HG02588 (cell line): ENCODE data around the gene CLIP4.
"Not testable (repeated sequence)": the region's sequence is repeated elsewhere in the genome, so short reads cannot be mapped to it uniquely, and the experiment has no call there.

ENCODE experiments used
- ATAC-seq: cut with Tn5 transposase; IDR thresholded peaks from one replicate; pipeline ENCODE4 v1.9.1; 2021; ENCODE audit warnings: mild to moderate bottlenecking, moderate library complexity; ENCODE audit not compliant: unreplicated experiment

The CLIP4 gene, protein sequence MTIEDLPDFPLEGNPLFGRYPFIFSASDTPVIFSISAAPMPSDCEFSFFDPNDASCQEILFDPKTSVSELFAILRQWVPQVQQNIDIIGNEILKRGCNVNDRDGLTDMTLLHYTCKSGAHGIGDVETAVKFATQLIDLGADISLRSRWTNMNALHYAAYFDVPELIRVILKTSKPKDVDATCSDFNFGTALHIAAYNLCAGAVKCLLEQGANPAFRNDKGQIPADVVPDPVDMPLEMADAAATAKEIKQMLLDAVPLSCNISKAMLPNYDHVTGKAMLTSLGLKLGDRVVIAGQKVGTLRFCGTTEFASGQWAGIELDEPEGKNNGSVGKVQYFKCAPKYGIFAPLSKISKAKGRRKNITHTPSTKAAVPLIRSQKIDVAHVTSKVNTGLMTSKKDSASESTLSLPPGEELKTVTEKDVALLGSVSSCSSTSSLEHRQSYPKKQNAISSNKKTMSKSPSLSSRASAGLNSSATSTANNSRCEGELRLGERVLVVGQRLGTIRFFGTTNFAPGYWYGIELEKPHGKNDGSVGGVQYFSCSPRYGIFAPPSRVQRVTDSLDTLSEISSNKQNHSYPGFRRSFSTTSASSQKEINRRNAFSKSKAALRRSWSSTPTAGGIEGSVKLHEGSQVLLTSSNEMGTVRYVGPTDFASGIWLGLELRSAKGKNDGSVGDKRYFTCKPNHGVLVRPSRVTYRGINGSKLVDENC

DNA sequence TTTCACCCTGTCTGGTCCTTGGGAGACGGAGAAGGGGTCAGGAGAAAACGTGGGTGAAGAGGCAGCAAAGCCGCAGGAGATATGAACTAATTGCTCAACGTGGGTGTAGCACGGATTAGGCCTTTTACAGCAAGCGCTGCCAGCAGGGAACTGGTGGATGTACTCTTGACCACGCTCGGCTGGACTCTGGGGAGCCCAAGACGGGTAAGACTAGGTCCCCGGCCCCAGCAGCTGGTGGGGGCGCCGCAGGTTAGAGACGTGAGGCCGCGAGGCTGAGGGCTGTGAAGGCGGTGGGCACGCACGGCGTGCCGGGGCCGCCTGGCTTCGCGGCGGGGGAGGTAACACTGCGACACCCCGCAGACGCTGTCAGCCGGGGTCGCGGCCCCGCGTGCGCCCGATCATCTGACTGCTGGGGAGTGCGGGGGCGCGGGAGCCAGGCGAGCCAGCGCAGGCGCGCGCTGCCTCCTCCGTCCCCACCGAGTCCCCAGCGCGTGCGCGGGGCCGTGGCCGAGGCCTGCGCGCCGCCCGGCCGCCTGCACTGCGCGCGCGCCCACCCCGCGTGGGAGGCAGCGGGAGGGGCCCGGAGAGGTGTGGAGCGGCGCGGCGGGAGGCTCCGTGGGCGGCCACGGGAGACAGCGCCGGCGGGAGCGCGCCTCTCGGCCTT is at the start of gene CLIP4:
Gene CLIP4 (plus strand): TSS at position 470 of the 664 bp plus-strand sequence. CDS start 5,974 bp downstream, outside the sequence.
- peak; percentile 60 for ATAC-seq

DNA sequence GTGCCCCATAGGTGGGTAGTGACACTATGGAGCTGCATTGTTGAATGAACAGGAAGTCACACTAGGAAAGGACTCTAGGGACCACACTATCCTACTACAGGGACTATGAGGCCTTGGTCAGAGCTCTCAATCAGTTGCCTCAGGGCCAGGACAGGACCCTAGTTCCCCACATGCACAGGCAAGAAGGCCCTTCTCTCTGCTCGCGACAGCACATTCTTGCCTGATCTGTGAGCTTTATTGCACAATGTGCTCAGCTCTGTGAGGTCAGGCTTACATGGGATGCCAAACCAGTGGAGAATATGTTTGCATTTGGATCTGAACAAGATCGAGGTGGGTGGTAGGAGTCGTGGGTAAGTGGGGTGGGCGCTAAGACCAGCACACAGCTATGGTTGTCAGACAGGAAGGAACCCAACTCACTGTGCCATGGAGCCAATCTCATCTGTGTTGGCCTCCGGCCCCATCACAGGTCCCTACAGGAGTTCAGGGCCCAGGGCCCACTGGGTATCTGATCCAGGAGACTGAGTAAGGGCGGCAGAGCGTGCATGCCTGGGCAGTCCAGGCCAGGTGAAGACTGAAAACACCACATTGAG is 48.8 kb upstream of the CLIP4 start:
- no peak for ATAC-seq

DNA sequence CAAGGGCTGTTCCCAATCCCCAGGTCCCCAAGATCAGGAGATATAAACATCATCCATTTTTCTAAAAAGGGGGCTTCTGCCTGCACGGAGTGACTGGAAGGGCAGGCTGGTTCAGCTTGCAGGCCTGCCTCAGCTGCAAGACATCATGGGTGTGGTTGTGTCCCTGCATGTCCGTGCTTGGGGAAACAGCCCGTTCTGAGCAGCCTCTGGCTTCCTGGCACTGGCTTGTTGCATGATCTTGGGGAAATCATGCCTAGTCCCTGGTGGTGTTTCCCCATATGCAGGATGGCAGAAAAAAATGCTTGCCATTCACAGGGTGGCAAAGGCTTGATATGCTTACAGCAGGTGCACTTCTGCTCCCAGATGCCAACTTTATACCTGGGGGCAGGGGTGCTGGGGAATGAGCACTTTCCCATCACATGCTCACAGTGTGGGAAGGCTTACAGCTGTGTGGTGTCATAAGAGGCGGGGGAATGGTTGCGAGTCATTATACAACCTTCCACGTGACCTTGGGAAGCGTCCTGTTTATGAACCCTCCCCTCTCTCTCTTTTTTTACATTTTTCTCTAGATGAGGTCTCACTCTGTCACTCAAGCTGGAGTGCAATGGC is 48.1 kb upstream of the CLIP4 start:
- ATAC-seq, result no peak

DNA sequence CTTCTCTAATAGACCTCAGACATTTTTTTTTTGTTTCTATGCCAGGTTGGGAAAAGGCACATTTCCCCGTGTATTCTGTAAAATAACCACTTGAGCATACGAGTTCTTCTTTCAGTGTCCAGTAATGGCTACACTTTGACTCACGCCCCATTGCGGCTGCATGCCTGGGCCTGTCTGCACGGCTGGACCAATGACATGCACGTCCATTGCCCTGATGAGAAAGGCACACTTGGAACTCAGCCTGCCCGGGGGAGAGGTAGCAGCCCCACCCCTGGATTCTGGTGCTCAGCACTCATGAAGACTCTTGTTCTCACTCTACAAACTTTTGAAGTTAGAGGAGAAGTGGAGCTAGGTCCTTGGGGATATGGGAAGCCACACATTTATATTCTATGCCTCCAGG is 46.7 kb upstream of the CLIP4 start:
- no peak for ATAC-seq

DNA sequence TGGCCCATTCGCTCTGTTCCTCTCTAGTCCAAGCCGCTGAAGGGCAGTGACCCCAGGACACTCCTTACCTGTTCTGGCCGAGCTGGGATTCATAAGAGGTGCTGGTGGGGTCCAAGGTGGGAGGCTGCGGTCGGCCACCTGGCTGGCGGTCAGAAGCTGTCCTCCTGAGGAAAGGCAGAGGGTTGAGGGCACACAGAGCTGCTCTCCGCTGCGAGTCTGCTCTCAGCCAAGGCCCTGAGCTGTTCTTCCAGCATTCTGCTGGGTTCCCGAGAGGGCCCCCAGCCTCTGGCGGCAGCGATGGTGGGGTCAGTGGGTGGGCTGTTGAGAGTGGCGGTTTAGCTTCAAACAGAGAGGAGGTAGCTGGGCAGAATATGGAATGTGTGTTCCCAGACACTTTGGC is 44.7 kb upstream of the CLIP4 start:
- ATAC-seq, result no peak

DNA sequence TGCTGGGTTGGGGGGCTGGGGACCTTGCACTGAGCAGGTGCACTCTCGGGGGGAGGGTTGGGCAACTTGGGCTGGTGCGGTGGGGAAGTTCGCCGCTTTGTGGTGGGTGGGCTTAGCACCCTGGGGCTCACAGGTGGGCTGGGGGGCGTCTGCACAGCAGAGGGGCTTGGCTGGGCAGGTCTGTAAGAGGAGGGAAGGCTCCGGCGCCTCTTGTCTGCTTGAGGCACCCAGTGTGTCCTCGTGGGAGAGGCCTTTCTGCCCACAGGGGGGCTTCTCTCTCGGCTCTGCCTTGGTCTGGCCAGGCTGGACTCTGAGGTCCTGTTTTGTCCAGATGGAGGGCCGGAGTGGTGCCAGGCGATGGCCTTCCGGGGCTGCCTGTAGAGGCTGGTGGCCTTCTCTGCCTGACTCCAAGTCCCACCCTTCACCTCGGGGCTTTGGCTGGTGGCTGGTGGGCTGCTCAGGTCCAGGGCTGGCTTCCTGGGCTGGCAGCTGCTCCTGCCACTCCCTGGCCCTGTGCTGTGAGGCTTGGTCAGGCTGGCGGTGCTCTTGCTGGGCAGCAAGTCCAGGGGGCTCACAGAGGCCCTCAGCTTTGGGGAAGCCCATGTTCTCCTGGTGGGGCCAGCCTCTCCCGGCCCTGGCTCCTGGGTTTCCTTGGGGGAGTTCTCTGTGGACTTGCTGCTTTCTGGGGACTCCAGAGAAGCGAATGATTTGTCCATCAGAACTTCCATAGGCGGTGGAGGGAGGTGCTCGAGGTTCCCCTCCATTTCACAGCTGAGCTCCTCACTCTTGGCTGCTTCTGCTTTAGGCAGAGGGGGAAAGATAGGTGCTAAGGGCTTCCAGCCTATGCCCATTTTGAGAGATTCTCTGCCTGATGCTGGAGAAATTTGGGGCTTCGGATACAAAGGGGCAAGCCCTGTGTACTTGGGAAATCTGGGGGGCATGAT is 43.9 kb upstream of the CLIP4 start:
- no peak for ATAC-seq

DNA sequence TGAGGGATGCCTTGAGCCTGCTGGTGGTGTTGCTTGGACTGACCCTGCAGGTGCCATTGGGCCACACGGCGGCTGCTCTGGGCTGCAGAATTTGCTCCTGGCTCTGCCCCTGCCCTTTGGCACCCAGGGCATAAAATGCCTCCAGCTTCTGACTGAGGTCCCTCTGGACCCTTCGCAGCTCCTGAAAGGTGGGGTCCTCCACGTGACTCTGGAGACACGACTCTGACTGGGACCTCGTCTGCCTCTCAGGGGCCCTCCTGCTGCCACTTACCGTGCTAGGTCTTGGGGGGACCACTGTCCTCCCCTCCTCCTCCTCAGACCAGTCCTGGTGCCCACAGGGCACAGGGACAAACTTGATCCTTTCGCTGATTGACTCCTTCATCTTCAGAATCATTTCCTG is 43.0 kb upstream of the CLIP4 start:
- no peak for ATAC-seq

DNA sequence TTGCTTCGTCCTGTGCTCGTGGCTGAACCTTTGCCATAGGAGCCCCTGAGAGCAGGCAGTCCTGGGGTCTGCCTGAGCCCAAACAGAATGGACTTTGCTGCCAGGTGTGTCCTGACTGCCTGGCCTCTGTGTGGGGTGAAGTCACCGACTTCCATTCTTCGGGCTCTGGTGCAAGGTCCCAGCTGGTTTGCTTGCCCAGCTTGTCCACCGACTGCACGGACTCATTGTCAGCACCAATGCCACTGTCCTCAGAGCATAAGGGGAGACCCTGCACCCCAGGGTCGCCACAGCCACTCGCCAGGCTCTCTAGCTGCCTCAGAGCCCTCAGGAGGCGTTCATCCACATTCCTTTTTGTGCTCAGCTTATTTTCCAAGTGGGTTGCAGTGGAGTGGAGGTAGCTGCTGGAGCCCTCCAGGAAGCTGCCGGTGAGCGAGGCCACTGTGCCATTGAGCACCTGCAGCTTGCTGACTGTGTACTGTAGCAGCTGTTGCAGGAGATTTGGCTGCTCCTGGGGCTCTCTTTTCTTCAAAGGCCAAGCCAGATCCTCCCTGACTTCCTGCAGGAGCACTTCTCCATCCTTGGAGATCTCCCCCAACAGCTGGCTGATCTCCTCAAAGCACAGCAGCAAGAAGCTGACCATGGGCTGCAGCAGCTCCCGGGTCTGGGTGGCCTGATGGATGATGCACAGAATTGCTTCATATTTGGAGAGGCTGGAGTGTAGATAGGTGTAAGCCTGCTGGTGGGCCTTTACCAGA is 42.1 kb upstream of the CLIP4 start:
- no peak for ATAC-seq

DNA sequence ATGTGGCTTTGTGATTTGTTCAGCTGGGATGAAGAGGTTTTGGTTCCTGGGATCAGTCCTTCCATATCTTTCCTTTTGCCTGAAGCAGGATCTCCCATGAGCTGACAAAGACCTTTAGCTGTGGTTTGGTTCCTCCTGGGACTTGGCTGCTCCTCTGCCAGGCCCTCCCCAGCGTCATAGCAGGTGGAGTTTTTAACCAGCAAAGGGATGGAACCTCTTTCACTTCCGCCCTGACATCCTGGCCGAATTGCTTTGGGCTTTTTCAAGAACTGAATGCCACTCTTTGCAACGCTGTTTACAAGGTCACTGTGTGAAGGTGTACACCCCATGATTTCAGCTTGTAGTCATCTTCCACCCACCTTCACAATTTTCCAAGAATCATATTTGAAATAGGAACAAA is 41.3 kb upstream of the CLIP4 start:
- no peak for ATAC-seq

DNA sequence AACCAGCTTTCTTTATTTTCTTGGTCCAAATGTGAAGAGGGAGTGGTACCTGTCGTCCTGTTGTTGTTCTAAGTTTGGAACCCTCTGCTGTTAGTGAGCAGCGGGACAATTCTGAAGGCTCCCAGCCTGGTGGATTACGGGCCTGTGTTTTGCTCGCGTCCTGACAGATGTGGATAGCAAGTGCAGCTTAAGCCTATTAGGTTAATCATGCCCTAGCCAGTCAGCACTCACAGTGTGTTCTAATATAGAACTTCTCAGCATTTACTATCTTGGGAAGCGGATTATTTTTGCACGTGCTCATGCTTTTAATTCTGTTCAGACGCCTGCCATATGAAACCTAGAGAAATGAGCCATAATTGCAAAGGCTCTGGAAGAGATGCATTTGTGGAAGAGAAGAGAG is 40.8 kb upstream of the CLIP4 start, which contains the start of gene PCARE:
Gene PCARE (minus strand): TSS at position 113 of the 400 bp plus-strand sequence. CDS start 262 bp downstream, outside the sequence.
- ATAC-seq, result no peak

DNA sequence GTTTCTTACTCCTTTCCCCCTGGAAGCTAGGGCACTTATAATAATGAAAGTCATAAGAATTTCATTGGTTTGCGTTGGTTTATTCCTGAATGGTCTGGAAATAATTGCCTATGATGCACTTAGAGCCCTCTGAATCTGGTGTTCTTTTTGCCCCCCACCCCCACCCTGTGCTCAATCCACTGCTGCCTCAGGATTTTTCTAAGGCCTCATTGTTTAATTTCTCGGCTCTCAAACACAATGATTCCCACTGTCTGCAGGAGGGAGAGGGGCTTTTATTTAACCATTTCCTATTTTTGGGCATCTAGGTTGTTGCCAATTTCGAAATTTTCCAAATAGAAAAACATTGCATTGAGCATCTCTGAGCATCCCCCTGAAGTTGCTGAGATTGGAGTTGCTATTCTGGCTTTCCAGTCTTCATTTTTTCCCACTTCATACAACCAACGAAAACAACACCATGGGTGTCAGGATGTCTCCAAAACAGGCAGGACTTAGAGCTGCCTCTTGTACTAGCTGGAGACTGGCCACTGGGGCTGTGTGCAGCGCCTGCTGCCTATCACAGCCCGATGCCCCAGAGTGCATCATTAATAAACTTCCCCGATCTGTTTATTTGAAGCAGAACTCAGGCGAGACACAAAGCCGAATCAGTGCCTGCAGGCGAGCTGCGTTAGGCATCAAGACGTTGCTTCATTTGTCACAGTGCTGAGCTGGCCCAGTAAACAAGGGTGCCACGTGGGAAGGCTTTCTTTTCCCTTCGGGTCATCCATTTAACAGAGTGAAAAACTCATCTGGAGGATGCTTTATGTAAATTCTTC is 39.1 kb upstream of the CLIP4 start:
- ATAC-seq, result no peak

DNA sequence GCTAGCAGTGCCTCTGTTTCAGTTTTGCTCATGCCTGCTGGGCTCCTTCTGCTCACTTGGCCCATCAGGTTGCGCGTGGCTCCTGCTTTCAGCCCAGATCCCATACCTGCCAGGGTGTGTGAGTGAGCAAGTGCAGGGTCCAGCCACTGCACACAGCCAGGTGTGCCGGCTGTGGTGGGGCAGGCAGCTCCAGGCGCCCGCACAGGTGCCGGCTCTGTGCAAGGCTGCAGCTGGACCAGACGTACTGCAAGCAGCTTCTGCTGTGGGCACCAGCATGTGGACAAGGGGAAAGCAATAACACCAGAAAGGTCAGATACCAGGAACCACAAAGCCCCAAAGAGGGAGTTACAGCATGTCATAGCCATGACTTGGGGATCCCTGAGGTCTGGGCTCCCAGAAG is 35.3 kb upstream of the CLIP4 start:
- no peak for ATAC-seq

DNA sequence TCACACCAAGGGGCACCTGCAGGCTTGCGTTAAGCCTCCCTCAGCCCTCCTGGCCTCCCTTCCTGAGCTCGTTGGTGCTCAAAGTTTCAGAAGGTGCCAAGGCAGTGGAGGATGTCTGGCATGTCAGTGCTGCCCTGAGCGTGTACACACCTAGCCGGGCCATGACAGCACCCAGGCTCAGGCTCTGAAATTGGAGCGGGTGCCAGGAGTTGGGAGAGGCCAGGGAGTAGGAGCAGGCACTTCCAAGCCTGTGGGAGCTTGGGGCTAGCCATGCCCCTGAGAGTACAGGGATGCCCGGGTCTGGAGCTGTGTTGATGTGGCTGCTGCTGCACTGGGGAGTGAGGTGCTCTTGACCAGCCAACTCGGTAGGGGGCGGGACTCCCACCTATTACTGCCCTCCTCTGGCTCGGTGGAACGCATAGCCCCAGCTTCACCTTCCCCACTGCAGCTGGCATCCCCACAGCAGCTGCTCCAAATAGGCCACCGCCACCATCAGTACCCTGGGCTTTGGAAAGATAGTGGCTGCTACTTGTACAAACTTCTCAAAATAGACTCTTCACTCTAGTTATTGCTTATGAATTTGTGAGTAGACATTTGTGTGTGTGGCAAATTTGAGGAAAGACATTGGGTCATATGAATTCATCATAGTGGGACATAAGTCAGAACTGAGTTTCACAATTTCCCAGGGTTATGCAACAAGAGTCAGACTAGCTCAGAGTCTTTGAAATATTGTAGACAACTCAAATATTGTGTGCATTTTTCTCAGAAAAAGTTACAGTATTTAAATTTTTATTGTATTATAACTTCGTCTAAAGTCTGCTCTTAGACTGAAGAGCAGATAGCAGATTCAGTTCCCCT is 34.1 kb upstream of the CLIP4 start:
- ATAC-seq, result no peak

DNA sequence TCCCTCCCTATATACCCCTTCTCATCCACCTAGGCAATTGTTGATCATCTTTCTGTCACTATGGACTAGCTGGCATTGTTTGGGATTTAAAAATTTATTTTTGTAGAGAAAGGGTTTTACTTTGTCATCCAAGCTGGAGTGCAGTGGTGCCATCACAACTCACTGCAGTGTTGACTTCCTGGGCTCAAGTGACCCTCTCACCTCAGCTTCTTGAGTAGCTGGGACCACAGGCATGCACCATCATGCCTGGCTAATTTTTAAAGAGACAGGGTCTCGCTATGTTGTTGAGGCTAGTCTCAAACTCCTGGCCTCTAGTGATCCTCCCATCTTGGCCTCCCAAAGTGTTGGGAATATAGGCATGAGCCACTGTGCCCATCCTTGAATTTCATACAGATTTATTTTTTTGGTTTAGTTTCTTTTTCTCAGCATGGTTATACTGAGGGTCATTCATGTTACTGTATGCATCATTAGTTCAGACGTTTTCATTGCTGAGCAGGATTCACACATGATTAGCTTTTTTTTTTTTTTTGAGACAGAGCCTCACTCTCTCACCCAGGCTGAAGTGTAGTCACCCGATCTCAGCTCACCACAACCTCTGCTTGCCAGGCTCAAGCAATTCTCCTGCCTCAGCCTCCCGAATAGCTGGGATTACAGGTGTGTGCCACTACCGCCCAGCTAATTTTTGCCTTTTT is 32.3 kb upstream of the CLIP4 start:
- no peak for ATAC-seq

DNA sequence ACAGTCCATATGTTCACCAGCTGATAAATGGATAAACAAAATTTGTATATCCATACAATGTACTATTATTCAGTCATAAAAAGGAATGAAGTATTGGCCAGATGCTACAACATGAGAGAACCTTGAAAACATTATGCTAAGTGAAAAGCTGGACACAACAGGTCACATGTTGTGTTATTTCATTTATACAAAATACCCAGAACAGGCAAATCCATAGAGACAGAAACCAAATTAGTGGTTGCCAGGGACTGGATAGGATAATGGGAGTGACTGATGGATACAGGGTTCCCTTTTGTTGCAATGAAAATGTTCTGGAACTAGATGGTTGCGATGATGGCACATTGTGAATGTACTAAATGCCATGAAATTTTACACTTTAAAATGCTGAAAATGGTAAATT is 30.7 kb upstream of the CLIP4 start:
- no peak for ATAC-seq

DNA sequence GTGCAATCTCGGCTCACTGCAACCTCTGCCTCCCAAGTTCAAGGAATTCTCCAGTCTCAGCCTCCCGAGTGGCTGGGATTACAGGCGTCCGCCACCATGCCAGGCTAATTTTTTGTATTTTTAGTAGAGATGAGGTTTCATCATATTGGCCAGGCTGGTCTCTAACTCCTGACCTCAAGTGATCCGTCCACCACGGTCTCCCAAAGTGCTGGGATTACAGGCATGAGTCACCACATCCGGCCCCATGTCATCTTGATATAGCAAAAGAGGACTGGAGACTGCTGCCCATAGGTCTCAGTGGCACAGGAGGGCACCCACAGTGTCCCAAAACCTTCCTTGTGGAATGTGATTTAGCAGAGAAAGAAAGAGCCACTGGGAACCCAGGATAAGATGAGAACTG is 24.9 kb upstream of the CLIP4 start:
- not testable (repeated sequence) for ATAC-seq

DNA sequence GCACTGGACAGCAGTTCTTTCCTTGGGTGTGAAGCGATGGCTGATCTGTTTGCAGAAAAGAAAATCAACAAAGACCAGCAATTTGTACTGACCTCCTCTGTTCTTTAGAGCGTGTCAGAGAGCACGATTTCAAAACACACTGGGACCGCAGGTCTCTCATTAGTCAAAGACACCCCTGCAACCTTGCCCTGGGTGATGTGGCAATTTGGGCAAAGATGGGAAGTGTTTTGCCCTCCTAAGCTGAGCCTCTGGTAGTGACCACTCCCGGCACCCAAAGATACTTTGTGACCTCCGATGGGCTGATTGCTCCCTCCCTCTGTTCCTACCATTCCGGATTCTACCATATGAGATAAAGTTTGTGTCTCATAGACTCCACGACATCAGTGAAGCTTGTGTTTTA is 18.2 kb upstream of the CLIP4 start:
- ATAC-seq, result no peak
